Measurements from ENCODE around the gene MCRS1.
A peak's percentile ranks its signal among the peaks of the same experiment; 100 is the strongest.

Gene MCRS1

GRCh38 chr12:49555631-49556390 is 12.1 kb downstream of the MCRS1 start:
- DNase-seq, result no peak

GRCh38 chr12:49554266-49554665 is 13.7 kb downstream of the MCRS1 start:
- DNase-seq, result no peak

DNA sequence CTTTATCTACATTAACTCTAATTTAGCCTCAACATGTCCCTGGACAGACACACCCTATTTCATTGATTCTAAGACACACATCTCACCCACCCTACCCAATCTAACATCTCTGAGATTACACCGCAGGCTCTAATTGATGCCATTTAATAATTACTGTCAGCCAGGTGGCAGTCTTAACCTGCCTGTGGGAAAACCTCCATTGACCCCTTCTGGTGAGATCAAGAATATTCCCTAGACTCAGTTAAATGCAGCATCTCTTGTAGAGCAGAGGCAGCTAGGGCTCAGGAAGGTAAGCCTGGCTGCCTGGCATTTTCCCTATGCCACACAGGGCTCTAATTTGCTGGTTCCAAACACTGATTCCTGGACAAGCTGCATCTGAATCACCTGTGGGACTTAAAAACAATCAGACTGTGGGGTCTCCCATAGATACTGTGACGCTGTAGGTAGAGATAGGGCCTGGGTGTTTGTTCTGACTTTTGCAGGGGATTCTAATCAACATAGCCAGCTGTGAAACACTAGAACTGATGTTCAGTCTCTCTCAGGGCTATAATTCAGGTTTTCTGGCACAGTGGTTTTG is 14.3 kb downstream of the MCRS1 start:
- DNase-seq, result peak; percentile 42

DNA sequence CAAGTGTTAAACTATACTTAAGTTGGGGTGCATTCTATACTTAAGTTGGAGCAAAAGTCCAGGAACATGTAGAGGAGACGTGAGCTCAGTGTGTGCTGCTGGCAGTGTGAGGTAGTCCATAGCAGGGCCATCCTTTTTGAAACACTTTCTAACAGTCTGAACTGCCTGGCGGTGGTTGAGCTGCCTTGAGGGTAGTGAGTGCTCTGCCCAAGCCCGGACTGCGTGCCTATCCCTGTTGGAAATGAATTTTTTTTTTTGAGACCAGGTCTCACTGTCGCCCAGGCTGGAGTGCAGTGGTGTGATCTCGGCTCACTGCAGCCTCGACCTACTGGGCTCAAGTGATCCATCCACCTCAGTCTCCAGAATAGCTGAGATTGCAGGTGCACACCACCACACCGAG is 15.0 kb downstream of the MCRS1 start:
- no peak for DNase-seq

DNA sequence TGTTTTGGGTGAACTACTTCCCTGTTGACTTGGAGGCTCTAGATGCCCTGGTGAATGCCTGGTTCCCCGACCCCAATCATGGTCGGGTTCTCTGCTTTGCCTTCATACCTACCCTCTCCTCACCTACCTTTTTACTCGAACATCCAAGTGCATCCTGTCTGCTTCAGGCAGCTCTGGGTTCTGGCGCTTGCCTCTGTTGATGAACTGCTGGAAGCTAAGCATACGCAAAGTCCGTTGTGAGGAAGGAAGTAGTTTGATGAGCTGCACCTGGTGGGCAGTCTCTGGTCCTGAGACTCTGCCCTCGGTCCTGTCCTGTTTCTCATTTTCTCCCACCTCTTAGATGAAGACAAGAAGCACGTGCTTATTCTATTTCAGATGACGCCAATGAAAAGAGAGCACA is 15.5 kb downstream of the MCRS1 start:
- no peak for DNase-seq

GRCh38 chr12:49552014-49552413 is 15.9 kb downstream of the MCRS1 start:
- DNase-seq, result no peak

DNA sequence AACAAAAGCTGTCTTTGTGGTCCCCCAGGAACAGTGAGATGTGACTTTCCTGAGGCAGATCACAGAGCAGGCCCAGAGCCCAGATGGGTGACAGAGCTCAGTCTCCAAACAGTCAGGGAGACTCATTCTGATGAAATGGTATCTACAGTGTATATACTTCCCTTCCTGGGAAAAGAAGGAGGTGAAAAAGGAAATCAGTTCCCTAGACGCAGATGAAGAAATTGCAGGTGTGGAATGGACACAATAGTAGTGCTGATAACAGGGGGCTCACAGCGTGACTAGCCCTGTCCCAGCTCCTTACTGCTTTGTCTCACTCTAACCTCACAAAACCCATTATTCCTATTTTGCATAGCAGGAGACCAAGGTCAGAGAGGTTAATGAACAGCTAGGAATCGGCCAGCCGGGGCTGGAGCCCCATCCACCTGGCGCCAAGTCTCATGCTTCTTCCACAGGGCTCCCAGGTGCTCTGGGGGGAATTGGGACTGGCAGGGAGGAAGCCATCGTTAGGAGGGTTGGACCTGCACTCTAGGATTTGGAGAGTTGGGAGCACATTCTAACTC is 17.2 kb downstream of the MCRS1 start:
- DNase-seq, result no peak

- peak; percentile 89 for DNase-seq
Observed at GRCh38 chr12:49549735-49550692, 17.9 kb downstream of the MCRS1 start.

DNA sequence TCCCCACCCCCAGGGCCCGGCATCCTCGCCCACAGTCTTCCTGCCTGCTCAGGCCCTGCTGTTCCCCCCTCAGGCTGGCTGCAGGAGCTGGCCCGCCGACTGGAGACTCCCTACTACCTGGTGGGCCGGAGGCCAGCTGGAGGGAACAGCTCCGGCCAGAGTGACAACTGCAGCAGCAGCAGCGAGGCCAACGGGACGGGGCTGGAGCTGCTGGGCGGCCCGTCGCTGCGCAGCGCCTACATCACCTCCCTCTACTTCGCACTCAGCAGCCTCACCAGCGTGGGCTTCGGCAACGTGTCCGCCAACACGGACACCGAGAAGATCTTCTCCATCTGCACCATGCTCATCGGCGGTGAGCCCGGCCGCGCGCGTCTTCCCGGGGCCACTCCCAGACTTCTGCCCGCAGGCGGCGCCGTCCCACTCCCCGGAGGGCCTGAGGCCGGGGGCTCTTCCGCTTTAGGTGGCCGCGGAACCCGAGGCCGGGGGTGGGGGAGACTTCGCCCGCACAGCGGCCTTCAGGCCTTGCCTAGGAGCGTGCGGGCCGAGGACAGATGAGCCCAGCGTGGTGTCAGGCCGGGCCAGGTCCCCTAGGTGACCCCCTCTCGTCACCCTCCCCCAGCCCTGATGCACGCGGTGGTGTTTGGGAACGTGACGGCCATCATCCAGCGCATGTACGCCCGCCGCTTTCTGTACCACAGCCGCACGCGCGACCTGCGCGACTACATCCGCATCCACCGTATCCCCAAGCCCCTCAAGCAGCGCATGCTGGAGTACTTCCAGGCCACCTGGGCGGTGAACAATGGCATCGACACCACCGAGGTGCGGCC is 18.9 kb downstream of the MCRS1 start:
- no peak for DNase-seq

- DNase-seq, result no peak
Observed at GRCh38 chr12:49548481-49548821, 19.5 kb downstream of the MCRS1 start.

DNA sequence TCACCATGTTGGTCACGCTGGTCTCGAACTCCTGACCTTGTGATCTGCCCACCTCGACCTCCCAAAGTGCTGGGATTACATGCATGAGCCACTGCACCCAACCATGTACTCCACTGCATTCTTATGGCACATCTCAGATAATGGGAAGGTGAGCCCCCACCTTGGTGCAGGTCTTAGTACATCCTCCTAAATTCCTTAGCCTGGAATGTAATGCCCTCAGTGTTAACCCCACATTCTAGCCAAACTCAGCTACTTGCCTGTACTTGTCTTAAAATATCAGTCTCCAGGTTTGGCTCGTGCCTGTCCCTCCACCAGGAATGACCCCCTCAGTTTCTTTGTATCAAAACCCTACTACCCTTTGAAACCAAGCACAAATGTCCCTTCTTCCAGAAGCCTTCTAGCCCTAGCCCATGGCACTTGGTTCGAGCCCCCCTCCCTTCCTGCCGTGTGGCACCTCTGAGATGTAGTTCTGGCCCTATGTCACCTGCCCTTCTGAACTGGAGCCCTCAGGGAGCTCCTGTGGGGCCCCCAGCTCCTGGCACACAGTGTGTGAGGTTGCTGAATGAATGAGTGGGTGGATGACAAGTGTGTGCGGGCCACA is 20.8 kb downstream of the MCRS1 start:
- no peak for DNase-seq

DNA sequence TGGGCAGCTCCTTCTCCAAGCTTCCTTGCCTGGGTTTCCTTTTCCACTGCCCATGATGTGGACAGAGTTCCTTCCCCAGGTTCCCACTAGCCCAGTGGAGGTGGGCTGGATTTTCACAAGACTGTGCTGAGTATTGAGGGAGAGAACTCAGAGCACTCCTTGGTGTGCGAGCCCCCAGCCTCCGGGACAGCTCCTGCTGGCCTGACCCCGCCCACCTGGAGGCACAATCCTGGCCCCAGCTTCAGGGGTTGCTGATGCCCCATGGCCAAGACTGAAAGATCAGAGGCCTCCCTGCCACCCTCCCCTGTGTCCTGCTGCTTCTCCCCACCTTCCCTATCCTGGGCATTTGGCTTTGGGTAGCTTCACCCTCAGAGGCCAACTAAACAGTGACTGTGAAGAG is 21.5 kb downstream of the MCRS1 start:
- no peak for DNase-seq

GRCh38 chr12:49545815-49546214 is 22.1 kb downstream of the MCRS1 start:
- no peak for DNase-seq

- DNase-seq, result no peak
Observed at GRCh38 chr12:49543914-49544815, 23.8 kb downstream of the MCRS1 start.

DNA sequence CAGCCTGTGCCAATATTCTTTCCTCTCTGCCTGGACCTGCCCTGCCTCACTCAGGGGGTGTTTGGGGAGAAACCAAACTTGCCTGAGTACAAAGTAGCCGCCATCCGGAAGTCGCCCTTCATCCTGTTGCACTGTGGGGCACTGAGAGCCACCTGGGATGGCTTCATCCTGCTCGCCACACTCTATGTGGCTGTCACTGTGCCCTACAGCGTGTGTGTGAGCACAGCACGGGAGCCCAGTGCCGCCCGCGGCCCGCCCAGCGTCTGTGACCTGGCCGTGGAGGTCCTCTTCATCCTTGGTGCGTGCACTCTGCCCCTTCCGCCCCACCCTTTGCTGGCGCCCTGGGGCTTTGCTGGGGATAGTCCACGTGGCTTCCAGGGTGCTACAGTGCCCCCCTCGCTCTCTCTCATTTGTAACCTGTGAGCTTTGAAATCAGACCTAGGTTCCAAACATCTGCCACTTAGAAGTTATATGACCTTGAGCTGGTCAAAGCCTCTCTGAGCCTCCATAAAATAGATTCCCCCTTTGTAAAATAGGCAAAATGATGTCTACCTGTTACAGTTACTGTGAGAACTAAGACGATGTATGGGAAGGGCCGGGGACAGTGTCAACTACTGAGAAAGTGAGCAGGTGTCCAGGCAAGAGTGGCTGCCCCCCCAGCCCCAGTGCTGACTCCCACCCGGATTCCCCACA is 24.6 kb downstream of the MCRS1 start:
- no peak for DNase-seq

DNA sequence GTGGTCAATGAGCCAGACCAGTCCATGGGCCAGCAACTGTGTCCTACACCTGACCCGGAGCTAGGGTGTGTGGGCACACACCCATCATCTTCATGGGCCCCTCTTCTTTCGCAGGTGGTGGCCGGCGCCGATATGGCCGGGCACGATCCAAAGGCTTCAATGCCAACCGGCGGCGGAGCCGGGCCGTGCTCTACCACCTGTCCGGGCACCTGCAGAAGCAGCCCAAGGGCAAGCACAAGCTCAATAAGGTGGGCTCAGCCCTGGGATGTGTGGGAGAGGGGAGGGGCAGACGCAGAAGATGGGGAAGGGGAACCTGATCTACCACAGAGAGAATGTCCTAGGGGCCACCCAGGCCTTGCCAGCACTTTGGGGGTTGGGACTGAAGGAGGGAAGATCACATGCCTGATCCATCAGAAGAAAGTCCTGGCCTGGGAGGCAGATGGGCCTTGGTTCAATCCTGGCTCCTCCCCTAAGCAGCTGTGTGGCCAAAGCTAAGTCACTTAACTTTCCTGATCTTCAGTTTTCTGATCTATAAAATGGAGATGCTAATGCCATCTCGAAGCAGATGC is 25.3 kb downstream of the MCRS1 start:
- DNase-seq, result no peak

DNA sequence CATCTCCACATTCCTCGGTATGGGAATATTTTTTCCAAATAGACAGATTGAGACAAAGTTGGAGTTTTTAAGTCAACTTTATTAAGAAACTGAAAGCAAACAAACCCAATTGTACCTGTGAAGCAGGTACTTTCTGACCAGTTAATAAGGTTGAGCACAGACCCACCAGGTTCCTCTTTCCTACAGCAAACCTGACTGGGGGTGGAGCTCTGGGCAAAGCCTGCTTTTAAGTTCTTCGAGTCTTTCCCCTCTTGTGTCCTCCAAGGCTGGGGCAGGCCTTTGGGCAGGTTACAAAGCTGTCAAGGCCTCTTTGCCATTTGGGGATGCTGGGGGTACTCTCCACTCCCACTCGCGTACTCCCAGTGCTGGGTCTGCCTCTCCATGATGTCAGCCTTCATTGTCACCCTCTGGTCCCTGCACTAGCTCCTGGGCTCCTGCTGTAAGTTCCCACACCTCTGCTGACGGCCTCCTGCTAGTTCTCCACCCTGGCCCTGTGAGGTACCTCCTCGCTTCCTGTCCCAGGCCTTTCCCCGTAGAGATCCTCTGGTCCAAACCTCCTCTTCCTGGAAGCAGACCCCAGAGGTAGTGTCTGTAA is 25.9 kb downstream of the MCRS1 start:
- DNase-seq, result no peak

- DNase-seq, result no peak
Observed at GRCh38 chr12:49541140-49541861, 26.6 kb downstream of the MCRS1 start.
